Measurements from ENCODE around the gene TCF20. TPM values are rescaled to one million over a fixed set of nuclear protein-coding genes. Genes with fewer than 3 reads are reported as not detected.
A peak's percentile ranks its signal among the peaks of the same experiment; 100 is the strongest.

The TCF20 gene
- total and polyA plus RNA-seq, 5 donors from 2014 or later: 1.4 to 101 (median 2.1) TPM

- Histone ChIP-seq H3K9me3 (ENCODE audit: control insufficient read depth in 2 of 2, low read length in 2 of 2) (no peaks in the 10 kb centered on the region), H3K36me3 (ENCODE audit: control insufficient read depth, insufficient read depth, low read length) (peaks cover 5% of the 10 kb centered on the region), H3K4me1 (ENCODE audit: control insufficient read depth, insufficient read depth, low read length, poor library complexity, severe bottlenecking) (peaks cover 7% of the 10 kb centered on the region), H3K4me3 (ENCODE audit: low read depth, low read length) (no peak overlapping the region), H3K27ac (ENCODE audit: insufficient read depth, low read length, poor library complexity, severe bottlenecking) (no peak overlapping the region), H3K27me3 (ENCODE audit: control insufficient read depth, insufficient read depth, low read length) (no peaks in the 10 kb centered on the region)
- DNase-seq (no peak), ATAC-seq (ENCODE audit: low read depth in 2 of 2) (no peak)
- H3K36me3 Mint-ChIP-seq: peaks cover 20% of the 10 kb centered on the region
- peaks cover 28 to 75% (median 51%) of the 10 kb centered on the region in 4 donors for H3K4me1 Mint-ChIP-seq
- H3K4me3 Mint-ChIP-seq: no peak overlapping the region
- peak overlapping the region in 1 of 3 donors; percentile 19 for H3K27ac Mint-ChIP-seq
- no peaks in the 10 kb centered on the region for H3K27me3 Mint-ChIP-seq
- no peaks in the 10 kb centered on the region for H3K9me3 Mint-ChIP-seq
These were observed 22.9 kb downstream of the TCF20 start for GRCh38 chr22:42247596-42247995.

GRCh38 chr22:42243802-42244060 is 26.7 kb downstream of the TCF20 start:
- Histone ChIP-seq H3K9me3 (ENCODE audit: control insufficient read depth in 2 of 2, low read length in 2 of 2) (no peaks in the 10 kb centered on the region), H3K4me3 (ENCODE audit: low read depth, low read length) (no peak overlapping the region), H3K4me1 (ENCODE audit: control insufficient read depth, insufficient read depth, low read length, poor library complexity, severe bottlenecking) (peaks cover 7% of the 10 kb centered on the region), H3K36me3 (ENCODE audit: control insufficient read depth, insufficient read depth, low read length) (no peaks in the 10 kb centered on the region), H3K27ac (ENCODE audit: insufficient read depth, low read length, poor library complexity, severe bottlenecking) (no peak overlapping the region), H3K27me3 (ENCODE audit: control insufficient read depth, insufficient read depth, low read length) (no peaks in the 10 kb centered on the region)
- no peak overlapping the region for H3K4me3 Mint-ChIP-seq
- peaks cover 29 to 75% (median 47%) of the 10 kb centered on the region in 4 donors for H3K4me1 Mint-ChIP-seq
- H3K27ac Mint-ChIP-seq: peak overlapping the region in 2 of 3 donors; percentile 23 to 48
- DNase-seq (no peak), ATAC-seq (ENCODE audit: low read depth in 2 of 2) (no peak)
- H3K9me3 Mint-ChIP-seq: no peaks in the 10 kb centered on the region
- peaks cover 16% of the 10 kb centered on the region for H3K36me3 Mint-ChIP-seq
- H3K27me3 Mint-ChIP-seq: no peaks in the 10 kb centered on the region

DNA sequence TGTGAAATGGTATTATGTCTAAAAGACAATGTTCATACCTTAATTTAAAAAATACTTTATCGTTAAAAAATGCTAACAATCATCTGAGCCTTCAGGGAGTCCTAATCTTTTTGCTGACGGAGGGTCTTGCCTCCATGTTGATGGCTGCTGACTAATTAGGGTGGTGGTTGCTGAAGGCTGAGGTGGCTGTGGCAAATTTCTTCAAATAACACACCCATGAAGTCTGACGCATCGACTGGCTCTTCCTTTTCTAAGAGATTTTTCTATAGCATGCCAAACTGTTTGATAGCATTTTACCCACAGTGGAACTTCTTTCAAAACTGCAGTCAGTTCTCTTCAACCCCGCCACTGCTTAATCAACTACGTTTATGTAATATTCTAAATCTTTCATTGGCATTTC is 33.6 kb downstream of the TCF20 start:
- Histone ChIP-seq H3K27ac (ENCODE audit: insufficient read depth, low read length, poor library complexity, severe bottlenecking) (no peak overlapping the region), H3K9me3 (ENCODE audit: control insufficient read depth in 2 of 2, low read length in 2 of 2) (peaks cover 0 to 4% of the 10 kb centered on the region in 2 experiments), H3K4me1 (ENCODE audit: control insufficient read depth, insufficient read depth, low read length, poor library complexity, severe bottlenecking) (no peaks in the 10 kb centered on the region), H3K27me3 (ENCODE audit: control insufficient read depth, insufficient read depth, low read length) (no peaks in the 10 kb centered on the region), H3K36me3 (ENCODE audit: control insufficient read depth, insufficient read depth, low read length) (peaks cover 8% of the 10 kb centered on the region), H3K4me3 (ENCODE audit: low read depth, low read length) (no peak overlapping the region)
- H3K27me3 Mint-ChIP-seq: no peaks in the 10 kb centered on the region
- H3K4me1 Mint-ChIP-seq: peaks cover 34 to 82% (median 58%) of the 10 kb centered on the region in 4 donors
- DNase-seq: no peak
- no peak overlapping the region for H3K4me3 Mint-ChIP-seq
- peaks cover 0 to 4% (median 0%) of the 10 kb centered on the region in 7 donors for H3K9me3 Mint-ChIP-seq
- ATAC-seq (ENCODE audit: low read depth in 2 of 2): no peak
- H3K36me3 Mint-ChIP-seq: peaks cover 9% of the 10 kb centered on the region
- H3K27ac Mint-ChIP-seq: peak overlapping the region in 1 of 3 donors; percentile 13

- H3K27ac ChIP-seq (ENCODE audit: insufficient read depth, low read length, poor library complexity, severe bottlenecking): no peak overlapping the region
- H3K27me3 ChIP-seq (ENCODE audit: control insufficient read depth, insufficient read depth, low read length): no peaks in the 10 kb centered on the region
- DNase-seq (no peak), ATAC-seq (ENCODE audit: low read depth in 2 of 2) (no peak)
- peaks cover 35 to 76% (median 56%) of the 10 kb centered on the region in 4 donors for H3K4me1 Mint-ChIP-seq
- H3K4me3 ChIP-seq (ENCODE audit: low read depth, low read length): no peak overlapping the region
- H3K9me3 ChIP-seq (ENCODE audit: control insufficient read depth in 2 of 2, low read length in 2 of 2): peaks cover 0 to 4% of the 10 kb centered on the region in 2 experiments
- no peaks in the 10 kb centered on the region for H3K27me3 Mint-ChIP-seq
- peaks cover 0 to 4% (median 0%) of the 10 kb centered on the region in 7 donors for H3K9me3 Mint-ChIP-seq
- H3K4me3 Mint-ChIP-seq: no peak overlapping the region
- H3K36me3 Mint-ChIP-seq: peaks cover 9% of the 10 kb centered on the region
- H3K36me3 ChIP-seq (ENCODE audit: control insufficient read depth, insufficient read depth, low read length): peaks cover 8% of the 10 kb centered on the region
- H3K27ac Mint-ChIP-seq: peak overlapping the region in 1 of 3 donors; percentile 31
- no peaks in the 10 kb centered on the region for H3K4me1 ChIP-seq (ENCODE audit: control insufficient read depth, insufficient read depth, low read length, poor library complexity, severe bottlenecking)
These were observed 34.2 kb downstream of the TCF20 start for GRCh38 chr22:42236268-42236667.

DNA sequence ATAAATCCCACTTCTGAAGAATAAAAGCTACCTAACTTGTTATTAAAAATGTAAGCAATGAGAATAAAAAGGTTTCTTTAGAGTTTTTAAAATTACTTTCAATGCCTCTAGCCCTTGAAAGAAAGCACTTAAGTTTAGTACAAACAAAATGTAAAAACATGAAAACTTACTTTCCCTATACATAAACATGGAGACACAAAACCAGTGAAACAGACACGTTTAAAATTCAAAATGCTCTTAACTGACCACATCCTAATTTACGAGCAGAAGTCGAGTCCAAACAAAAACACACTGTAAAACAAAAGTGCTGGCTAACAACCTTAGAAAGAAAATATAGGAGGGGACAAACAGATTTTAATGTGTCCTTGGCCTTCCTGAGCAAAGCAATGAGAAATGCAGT is 36.6 kb downstream of the TCF20 start:
- no peaks in the 10 kb centered on the region for H3K27me3 ChIP-seq (ENCODE audit: control insufficient read depth, insufficient read depth, low read length)
- Mint-ChIP-seq H3K9me3 (peaks cover 0 to 4% (median 0%) of the 10 kb centered on the region in 7 donors), H3K36me3 (peaks cover 14% of the 10 kb centered on the region), H3K27ac (peak overlapping the region; percentile 1 to 80 (median 23)), H3K4me1 (peaks cover 37 to 79% (median 61%) of the 10 kb centered on the region in 4 donors), H3K4me3 (peak overlapping the region in 1 of 4 donors; percentile 3), H3K27me3 (no peaks in the 10 kb centered on the region)
- H3K9me3 ChIP-seq (ENCODE audit: control insufficient read depth in 2 of 2, low read length in 2 of 2): peaks cover 0 to 4% of the 10 kb centered on the region in 2 experiments
- no peak overlapping the region for H3K27ac ChIP-seq (ENCODE audit: insufficient read depth, low read length, poor library complexity, severe bottlenecking)
- H3K4me1 ChIP-seq (ENCODE audit: control insufficient read depth, insufficient read depth, low read length, poor library complexity, severe bottlenecking): peaks cover 6% of the 10 kb centered on the region
- peak overlapping the region; percentile 11 for H3K4me3 ChIP-seq (ENCODE audit: low read depth, low read length)
- H3K36me3 ChIP-seq (ENCODE audit: control insufficient read depth, insufficient read depth, low read length): peaks cover 8% of the 10 kb centered on the region
- ATAC-seq (ENCODE audit: low read depth in 2 of 2): no peak
- DNase-seq: no peak

DNA sequence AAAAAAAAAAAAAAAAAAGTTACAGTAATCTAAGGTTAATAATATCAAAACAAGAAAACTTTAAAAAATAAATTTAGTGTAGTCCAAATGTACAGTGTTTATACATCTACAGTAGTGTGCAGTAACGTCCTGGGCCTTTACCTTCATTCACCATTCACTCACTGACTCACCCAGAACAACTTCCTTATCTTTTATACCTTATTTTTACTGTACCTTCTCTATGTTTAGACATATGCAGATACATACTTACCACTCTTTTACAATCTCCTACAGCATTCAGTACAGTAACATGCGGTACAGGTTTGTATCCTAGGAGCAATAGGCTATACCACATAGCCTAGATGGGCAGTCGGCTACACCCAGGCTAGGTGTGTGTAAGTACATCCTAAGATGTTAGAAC is 38.5 kb downstream of the TCF20 start:
- Mint-ChIP-seq H3K27ac (peak overlapping the region in 1 of 3 donors; percentile 59), H3K4me3 (peak overlapping the region in 3 of 4 donors; percentile 18 to 39 (median 18)), H3K36me3 (peaks cover 10% of the 10 kb centered on the region), H3K27me3 (no peaks in the 10 kb centered on the region), H3K4me1 (peaks cover 47 to 81% (median 70%) of the 10 kb centered on the region in 4 donors), H3K9me3 (peaks cover 0 to 2% (median 0%) of the 10 kb centered on the region in 7 donors)
- no peaks in the 10 kb centered on the region for H3K9me3 ChIP-seq (ENCODE audit: control insufficient read depth in 2 of 2, low read length in 2 of 2)
- ATAC-seq (ENCODE audit: low read depth in 2 of 2) (no peak), DNase-seq (no peak)
- H3K36me3 ChIP-seq (ENCODE audit: control insufficient read depth, insufficient read depth, low read length): no peaks in the 10 kb centered on the region
- peaks cover 9% of the 10 kb centered on the region for H3K4me1 ChIP-seq (ENCODE audit: control insufficient read depth, insufficient read depth, low read length, poor library complexity, severe bottlenecking)
- H3K4me3 ChIP-seq (ENCODE audit: low read depth, low read length): no peak overlapping the region
- no peaks in the 10 kb centered on the region for H3K27me3 ChIP-seq (ENCODE audit: control insufficient read depth, insufficient read depth, low read length)
- H3K27ac ChIP-seq (ENCODE audit: insufficient read depth, low read length, poor library complexity, severe bottlenecking): no peak overlapping the region

DNA sequence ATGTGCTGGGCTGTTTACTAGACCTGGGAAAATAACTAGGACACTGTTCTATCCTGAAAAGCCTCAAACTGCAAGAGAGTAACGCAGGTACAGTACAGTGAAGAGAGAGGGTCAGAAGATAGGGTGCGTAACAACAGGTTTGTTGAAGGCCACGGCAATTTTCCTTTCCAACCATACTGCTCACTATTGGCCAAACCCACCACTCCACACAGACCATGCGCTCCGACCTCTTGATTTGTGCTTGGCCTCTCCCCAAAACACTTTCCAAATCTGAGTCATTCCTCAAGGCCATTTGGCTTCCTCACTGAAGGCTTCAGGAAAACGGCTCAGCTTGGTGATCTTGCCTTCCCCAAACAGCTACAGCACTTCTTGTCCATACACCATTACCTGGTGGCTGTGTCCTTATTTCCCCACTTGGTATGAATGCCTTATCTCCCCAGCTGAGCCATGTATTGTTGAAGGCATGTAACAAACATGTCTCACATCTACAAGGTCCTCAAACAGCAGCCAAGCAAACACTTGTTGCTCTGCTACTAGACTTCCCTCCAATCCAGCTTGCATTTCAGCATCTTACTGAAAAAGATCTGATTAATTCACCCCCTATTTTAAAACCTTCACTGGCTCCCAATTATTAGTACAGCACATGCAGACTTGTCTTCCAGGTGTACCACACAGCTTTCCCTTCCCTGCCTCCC is 40.9 kb downstream of the TCF20 start:
- Mint-ChIP-seq H3K36me3 (peaks cover 10% of the 10 kb centered on the region), H3K27ac (peak overlapping the region in 2 of 3 donors; percentile 7 to 81), H3K27me3 (no peaks in the 10 kb centered on the region), H3K4me3 (peak overlapping the region in 1 of 4 donors; percentile 6), H3K9me3 (no peaks in the 10 kb centered on the region), H3K4me1 (peaks cover 38 to 65% (median 56%) of the 10 kb centered on the region in 4 donors)
- Histone ChIP-seq H3K36me3 (ENCODE audit: control insufficient read depth, insufficient read depth, low read length) (no peaks in the 10 kb centered on the region), H3K27ac (ENCODE audit: insufficient read depth, low read length, poor library complexity, severe bottlenecking) (no peak overlapping the region), H3K4me3 (ENCODE audit: low read depth, low read length) (no peak overlapping the region), H3K27me3 (ENCODE audit: control insufficient read depth, insufficient read depth, low read length) (no peaks in the 10 kb centered on the region), H3K4me1 (ENCODE audit: control insufficient read depth, insufficient read depth, low read length, poor library complexity, severe bottlenecking) (peaks cover 9% of the 10 kb centered on the region), H3K9me3 (ENCODE audit: control insufficient read depth in 2 of 2, low read length in 2 of 2) (no peaks in the 10 kb centered on the region)
- ATAC-seq (ENCODE audit: low read depth in 2 of 2): no peak
- no peak for DNase-seq

- H3K4me1 Mint-ChIP-seq: peaks cover 34 to 66% (median 53%) of the 10 kb centered on the region in 4 donors
- Histone ChIP-seq H3K4me1 (ENCODE audit: control insufficient read depth, insufficient read depth, low read length, poor library complexity, severe bottlenecking) (peaks cover 9% of the 10 kb centered on the region), H3K36me3 (ENCODE audit: control insufficient read depth, insufficient read depth, low read length) (no peaks in the 10 kb centered on the region), H3K27me3 (ENCODE audit: control insufficient read depth, insufficient read depth, low read length) (no peaks in the 10 kb centered on the region), H3K4me3 (ENCODE audit: low read depth, low read length) (no peak overlapping the region), H3K27ac (ENCODE audit: insufficient read depth, low read length, poor library complexity, severe bottlenecking) (no peak overlapping the region), H3K9me3 (ENCODE audit: control insufficient read depth in 2 of 2, low read length in 2 of 2) (no peaks in the 10 kb centered on the region)
- DNase-seq: no peak
- ATAC-seq (ENCODE audit: low read depth in 2 of 2): no peak
- no peaks in the 10 kb centered on the region for H3K9me3 Mint-ChIP-seq
- H3K36me3 Mint-ChIP-seq: peaks cover 10% of the 10 kb centered on the region
- H3K4me3 Mint-ChIP-seq: peak overlapping the region in 2 of 4 donors; percentile 47 to 66
- peak overlapping the region in 1 of 3 donors; percentile 7 for H3K27ac Mint-ChIP-seq
- H3K27me3 Mint-ChIP-seq: no peaks in the 10 kb centered on the region
These were observed 42.0 kb downstream of the TCF20 start for GRCh38 chr22:42228483-42228882.

Data from CD4-positive, CD25-positive, alpha-beta regulatory T cell (primary cell).